GM20431 (cell line): Measurements from ENCODE around the gene UBAC2.
"Not testable (repeated sequence)": the region's sequence is repeated elsewhere in the genome, so short reads cannot be mapped to it uniquely, and the experiment has no call there.

Experiments used
- in situ Hi-C: fragments of 300-500 bp; cut with MseI, MboI; formaldehyde crosslinking; loops from one replicate; pipeline ENCODE4 v1.15.0; 2020; ENCODE audit warnings: low sequenced_read_pairs; ENCODE audit not compliant: unreplicated experiment

The UBAC2 gene

DNA sequence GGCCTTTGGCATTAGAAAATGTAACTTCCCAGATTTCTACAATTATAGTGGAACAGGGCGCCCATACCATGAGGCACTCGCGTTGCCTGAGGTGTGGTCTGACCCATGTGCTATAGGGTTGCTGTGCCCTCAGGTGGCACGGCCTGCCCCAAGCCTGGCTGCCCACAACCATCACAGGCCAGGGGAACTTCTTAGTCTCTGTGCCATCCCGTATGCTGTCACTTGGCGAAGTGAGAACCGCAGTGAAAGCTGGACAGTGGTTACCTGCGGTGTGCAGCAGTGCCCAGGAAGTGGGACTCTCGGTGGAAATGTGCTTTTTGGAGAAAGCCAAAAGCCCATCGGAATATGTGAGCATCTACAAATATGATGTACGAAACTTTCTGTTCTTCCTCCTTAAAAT, 194.8 kb downstream of the UBAC2 start:
- in situ Hi-C loops: no loop called here

DNA sequence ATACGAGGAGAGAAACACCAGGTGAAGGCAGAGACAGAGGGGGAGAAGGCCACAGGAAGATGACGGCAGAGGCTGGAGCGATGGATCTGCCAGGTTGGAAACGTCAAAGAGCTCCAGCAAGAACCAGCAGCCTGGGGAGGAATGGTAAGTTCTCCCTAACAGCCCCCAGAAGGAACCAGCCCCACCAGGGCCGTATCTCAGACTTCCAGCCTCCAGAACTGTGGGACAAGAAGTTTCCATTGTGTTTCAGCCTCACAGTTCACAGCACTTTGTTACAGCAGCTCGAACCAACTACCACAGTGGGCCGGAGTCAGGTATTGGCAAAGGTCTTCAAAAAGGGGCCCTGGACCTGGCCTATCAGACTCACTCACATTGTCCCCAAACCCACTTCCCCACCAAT, 195.8 kb downstream of the UBAC2 start:
- in situ Hi-C loops: no loop called here

DNA sequence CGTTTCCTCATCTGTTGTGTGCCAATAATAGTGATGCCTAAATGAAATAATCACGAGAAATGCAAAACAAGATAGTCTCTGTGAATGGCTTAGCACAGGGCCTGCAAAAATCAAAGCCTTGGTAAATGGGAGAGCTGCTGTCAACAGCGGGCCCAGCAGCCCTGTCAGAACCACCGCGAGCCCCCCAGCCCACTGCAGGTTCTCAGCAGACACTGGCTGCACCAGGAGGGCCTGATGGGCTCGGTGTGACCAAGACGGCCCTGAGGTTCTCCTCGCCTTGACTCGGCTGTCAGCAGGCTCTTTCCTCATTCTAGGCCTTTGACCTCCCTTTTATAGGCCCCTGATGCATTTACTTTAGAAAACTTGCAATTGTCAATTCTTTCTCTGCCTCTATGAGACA, 197.4 kb downstream of the UBAC2 start:
- in situ Hi-C loops: no loop called here

DNA sequence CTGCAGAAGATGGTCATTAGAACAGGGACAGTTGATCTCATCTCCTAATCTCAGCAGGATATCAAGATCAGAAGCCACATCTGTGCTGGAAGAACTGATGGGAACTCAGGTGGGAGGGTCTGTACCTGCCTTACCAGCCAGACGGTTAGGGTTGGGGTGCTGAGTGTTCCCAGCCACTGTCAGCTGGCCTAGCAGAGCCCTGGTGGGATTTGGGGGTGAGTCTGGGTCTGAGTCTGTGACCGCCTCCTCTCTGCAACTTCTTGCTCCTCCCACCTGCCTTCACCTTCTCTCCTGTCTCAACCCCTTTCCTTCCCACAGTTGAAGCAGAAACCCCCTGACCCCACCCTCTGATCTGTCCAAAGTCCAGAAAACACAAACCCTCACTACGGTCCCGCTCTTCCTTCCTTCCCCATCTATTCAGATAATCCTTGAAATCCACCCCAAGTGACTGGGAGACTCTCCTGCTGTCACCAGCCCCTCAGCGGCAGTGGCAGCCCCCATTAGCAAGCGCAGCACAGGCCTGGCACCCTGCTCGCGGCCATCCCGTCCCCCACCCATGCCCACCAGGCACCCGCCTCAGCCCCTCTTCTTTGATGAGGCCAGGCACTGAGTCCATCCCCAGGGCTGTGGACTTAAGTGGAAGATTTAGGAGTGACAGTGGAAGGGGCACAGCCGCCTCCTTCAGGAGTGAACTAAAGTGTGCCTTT, 198.4 kb downstream of the UBAC2 start:
- in situ Hi-C loops: no loop called here

DNA sequence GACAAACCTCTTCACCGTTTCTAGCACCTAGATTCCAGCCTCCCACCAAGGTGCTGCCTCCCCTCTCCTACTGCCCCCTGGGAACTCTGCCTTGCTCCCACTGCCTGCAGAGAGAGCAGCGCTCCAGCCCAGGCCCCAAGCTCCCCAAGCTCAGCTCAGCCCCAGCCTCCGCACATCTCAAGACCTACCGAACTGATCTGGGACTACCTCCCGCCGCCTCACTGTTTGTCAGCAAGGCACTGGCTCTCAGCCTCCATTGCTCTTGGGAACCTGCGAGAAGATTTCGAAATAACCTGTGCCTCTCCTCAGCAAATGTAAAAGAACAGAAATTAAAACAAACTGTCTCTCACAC, 198.9 kb downstream of the UBAC2 start:
- in situ Hi-C loops: no loop called here

DNA sequence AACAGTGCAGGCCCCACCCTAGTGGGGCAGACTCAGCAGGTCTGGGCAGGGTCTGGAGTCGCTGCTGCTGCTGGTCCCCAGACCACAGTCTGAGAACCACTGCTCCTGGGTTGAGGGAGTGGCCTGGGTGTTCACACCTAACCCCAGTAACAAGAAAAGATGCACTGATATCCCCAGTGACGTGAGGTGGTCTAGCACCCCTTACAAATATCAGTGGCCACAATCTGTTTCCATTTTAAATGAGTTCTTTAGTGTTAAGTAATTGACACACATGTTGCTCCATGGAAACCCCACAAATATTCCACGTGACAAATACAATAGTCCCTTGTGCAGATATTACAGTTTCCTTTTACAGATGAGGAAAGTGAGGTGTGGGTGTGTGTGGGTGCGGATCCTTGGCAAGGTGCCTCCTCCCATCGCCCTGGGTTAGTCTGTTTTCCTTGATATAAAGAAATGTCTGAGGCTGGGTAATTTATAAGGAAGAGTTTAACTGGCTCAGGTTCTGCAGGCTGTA, 202.9 kb downstream of the UBAC2 start:
- in situ Hi-C loops: no loop called here

DNA sequence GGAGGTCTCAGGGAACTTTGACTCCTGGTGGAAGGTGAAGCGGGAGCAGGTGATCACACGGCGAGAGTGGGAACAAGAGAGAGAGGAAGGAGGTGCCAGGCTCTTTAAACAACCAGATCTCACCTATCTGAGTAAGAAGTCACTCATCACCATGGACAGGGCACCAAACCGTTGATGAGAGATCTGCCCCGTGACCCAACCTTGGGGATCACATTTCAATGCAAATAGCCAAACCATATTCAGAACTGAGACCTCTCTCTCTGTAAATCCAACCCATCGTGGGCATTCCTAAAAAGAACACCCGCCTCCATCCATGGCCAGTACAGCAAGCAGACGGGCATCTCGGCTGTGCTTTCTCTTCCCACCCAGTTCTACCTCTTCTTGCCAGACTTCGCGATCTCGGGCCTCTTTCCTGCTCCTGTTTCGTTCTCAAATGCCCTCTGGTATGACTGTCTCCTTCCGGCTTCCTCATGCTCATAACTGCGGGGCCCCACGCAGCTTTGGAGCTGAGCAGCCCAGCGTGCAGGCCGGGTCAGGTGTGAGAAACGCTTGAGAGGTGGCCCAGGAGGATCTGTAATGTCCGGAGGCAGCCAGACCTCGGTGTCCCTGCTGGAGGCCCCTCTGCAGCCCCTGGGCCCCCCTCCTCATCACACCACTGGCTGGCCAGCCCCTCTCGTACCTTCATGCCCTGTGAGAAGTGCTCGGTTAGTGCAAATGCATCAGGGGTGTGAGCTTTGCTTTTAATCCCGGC, 203.5 kb downstream of the UBAC2 start:
- in situ Hi-C loops: no loop called here

DNA sequence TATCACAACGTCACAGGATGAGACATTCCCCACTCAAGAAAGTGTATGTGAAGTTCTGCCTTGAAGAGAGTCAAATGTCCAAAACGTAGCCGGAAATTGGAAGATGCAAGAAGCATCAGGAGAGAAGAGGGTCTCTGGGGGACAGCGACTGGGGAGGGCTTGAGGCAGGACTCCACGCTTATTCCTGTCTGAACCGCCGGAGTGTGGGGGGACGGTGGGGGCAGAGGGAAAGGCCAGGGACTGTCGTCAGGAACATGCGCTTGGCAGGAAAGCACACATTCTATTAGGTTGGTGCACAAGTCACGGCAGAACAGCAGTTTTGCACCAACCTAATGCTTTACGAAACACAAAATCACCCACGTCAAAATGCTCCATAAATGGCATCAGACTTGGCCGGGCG, 205.3 kb downstream of the UBAC2 start:
- in situ Hi-C loops: no loop called here

DNA sequence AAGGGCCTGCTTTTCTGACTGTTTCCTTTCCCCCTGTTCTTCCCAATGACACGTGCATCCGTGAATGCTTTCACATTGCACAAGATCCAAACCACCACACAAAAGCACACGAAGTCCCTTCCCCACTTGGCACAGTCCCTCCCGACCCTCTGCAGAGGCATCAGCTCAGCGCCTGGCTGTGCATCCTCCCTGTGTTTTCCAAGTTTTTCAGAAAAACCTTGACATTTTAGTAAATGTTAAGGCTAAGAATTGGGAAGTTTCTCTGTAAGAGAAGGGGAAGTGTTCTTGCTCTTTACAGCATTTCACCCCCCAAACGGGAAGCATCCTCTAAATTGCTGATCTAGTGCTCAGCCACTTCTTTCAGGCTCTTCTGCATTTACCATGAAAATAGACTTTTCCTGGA, 206.1 kb downstream of the UBAC2 start:
- in situ Hi-C loops: no loop called here

DNA sequence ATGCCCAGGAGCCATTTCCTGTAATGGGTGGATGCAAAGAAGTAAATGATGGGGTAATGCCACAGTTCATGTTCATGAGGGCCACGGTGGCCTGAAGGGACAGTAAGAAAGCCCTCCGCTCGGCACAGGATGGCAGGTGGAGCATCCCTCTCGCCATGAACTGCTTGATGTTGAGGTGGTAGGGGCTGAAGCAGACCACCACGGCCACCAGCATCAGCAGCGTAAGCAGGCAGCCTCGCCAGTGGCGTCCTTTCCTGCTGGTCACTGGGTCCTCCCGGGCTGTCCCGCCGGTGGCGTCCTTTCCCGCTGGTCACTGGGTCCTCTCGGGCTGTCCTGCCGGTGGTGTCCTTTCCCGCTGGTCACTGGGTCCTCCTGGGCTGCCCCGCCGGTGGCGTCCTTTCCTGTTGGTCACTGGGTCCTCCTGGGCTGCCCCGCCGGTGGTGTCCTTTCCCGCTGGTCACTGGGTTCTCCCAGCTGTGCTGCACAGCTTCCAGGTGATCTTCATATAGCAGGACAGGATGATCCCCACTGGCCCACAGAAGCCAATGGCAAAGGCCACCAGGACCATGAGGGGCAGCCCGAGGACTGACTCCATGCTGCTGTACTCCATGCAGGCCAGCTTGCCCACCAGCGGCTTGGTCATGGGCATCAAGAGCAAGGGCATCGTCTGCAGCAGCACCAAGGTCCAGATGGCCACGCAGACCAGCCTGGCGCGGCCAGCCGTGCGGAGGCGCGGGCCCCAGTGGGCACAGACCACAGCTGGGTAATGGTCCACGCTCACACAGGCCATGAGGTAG, 207.4 kb downstream of the UBAC2 start:
- in situ Hi-C loops: no loop called here

DNA sequence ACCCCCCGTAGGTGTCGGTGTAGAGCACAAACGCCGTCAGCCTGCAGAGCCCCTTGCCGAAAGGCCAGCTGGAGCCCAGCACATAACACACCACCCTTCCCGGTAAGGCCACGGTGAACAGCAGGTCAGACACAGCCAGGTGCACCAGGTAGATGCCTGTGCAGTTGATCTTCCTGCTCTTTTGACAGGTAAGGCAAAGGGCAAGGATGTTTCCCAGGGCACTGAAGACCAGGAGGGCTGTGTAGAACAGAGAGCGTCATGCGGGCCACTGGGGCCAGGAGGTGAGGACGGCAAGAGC, 208.0 kb downstream of the UBAC2 start:
- in situ Hi-C loops: no loop called here

DNA sequence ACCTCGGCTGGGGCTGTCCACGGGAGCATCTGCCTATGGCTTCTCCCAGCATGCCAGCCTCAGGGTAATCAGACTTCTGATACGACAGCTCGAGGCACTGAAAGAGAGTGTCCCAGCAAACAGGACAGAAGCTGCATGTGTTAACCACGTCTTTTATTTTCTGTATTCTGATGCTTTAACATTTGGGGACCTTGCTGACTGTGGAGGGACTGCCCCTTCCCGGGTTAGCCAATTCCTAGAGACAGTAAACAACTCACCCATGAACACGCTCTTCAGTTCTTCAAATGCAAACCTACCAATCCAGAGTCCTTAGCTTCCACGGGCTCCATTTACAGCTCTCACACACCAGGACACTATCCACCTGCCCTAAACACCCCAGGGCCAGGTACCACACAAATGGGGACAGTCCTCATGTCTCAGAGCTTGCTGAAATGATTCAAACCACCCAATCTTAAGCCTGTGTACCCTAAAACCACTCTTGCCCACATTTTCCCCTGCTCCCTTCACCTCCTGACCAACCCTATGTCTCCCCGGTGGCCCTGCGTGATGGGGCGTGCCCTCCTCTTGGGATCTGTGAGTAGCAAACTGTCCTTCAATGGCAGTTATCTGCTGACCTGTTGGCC, 208.9 kb downstream of the UBAC2 start:
- in situ Hi-C loops: not testable (repeated sequence)

DNA sequence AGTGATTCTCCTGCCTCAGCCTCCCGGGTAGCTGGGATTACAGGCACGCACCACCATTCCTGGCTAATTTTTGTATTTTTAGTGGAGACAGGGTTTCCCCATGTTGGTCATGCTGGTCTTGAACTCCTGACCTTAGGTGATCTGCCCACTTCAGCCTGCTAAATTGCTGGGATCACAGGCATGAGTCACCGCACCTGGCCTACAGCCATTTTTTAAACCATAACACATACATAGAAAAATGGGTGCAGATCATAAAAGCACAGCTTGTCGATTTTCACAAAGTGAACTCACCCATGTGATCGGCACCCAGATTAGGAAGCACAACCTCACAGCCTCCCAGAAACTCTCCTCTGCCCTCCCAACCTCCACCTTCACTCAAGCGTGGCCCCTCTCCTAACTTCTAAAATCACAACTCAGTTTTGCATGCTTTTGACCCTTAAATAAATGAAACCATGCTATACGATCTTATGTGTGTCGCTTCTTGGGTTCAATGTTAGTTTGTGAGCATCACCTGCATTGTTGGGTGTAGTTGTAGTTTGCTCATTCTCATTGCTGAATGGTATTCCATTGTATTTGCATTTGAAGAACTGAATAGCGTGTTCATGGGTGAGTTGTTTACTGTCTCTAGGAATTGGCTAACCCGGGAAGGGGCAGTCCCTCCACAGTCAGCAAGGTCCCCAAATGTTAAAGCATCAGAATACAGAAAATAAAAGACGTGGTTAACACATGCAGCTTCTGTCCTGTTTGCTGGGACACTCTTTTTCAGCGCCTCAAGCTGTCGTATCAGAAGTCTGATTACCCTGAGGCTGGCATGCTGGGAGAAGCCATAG, 210.2 kb downstream of the UBAC2 start:
- in situ Hi-C loops: not testable (repeated sequence)

DNA sequence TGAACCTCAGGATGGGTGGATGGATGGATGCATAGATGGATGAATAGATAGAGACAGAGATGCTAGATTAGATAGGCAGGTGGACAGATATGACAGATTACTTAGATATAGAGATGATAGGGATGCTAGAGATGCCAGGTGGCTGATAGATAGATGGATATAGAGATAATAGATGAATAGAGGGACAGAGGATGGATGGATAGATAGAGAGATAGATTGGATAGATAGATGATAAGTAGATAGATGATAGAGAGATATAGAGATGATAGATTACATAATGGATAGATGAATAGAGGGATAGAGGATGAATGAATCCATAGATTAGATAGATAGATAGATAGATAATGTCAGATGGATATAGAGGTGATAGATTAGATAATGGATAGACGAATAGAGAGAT, 212.2 kb downstream of the UBAC2 start:
- in situ Hi-C loops: no loop called here

DNA sequence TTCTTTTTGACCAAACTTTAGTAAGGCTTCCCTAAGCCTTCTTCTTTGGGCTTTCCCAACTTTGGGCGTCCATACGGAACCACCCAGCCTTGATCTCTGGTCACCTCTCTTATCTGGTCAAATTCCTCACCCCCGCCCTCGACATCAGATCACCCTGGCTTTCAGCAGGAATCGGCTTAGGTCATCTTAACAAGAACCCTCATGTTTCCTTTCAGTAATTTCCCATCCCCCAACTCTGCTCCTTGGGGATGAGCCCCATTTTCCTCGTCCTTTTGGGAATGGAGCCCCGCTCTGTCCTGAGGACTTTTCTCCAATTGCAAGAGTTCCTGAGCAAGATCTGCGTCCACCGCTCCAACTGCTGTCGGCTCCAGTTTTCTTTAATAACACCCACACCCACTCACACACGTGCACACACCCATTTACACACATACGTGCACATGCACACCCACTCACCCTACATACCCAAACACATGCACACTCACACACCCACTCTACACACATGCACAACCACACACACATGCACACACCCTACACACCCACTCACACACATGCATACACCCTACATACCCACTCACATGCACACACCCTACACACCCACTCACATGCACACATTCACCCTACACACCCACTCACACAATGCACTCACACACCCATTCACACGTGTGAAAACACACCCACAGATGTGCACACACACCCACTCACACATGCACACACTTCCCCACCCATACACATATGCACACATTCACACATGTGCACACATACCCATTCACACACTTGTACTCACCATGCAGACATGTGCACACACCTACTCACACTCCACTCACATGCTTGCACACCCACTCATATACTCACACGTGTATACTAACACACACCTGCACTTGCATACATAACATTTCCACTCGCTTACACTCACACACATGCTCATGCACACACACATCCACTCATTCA, 213.7 kb downstream of the UBAC2 start:
- in situ Hi-C loops: no loop called here

DNA sequence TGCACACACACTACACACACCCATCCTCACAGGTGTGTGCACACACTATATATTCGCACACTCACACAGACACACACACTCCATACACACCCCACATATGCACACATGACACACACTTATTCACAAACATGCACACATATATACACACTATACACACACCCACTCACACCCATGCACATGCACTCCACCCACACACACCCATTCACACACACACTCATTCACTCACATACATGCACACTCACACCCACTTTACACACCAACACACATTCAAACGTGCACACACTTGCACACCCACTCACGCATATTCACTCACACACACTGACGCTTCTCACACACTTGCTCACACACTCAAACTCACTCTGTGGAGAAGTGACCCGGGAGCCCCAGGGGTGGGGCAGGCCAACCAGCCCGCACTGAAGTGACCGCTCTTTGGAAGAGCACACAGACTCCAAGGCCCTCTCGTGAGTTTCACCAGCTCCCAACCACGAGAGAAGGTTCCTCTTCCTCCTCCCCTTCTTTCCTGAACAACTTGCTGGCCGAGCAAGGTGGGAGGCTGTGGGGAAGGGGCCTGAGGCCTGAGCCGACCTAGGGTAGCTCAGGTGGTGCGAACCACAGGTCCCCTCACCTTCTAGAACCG, 214.5 kb downstream of the UBAC2 start:
- in situ Hi-C loops: no loop called here

DNA sequence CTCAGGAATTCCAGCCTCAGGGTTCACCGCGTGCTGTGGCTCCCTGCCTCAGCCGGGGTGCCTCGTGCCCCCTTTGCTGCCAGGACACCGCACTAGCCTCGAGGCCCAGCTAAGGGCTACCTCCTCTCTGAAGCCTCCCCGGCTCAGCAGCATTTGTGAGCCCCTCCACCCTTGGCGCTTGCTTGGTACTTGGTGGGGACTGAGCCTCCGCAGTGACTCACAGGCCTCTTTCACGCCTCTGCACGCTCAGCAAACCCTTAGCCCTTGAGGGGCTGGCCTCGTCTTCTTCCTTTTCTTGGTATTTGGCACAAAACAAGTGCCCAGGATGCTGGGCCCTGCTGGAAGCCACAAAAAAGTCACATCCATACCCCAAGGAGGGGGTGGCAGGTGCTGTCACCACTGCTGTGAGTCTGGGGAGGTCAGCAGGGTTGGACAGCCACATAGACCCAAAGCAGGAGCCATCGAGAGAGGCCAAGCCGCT, 215.2 kb downstream of the UBAC2 start:
- in situ Hi-C loops: no loop called here

DNA sequence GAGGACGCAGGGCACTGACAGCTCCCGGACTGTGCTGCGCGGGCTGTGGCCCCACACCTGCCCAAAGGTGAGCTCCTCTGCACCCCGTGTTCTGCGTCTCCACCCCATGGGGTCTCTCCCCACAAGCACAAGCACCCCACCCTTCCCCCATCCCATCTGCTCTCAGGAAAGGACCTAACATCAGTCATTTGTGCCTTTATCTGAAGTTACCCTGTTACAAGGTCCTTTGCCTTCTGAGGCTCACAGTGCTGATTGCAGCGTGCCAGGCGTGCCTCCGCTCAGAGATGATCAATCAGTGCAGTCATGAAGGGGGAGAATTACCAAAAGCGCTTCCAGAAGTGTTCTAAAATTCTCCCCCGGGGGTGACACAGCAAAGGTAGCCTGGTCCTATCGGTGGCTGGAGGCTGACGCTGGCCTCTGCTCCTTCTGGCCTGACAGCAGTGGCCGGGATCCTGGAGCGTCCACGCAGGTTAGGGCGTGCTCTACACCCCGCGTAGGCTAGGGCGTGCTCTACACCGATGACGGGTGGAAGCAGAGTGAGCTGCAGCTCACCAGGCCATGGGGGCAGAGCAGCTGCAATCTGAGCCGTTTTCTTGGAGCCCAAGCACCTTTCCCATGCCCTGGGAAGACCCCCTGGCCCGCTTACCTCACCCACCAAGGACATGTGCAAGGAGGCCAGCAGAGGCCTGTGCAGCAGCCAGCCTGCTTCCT, 215.9 kb downstream of the UBAC2 start:
- in situ Hi-C loops: no loop called here
